GM21737 (cell line): Measurements from ENCODE around the gene ZNF699.
"Not testable (repeated sequence)": the region's sequence is repeated elsewhere in the genome, so short reads cannot be mapped to it uniquely, and the experiment has no call there.

ENCODE experiments used
- ATAC-seq: cut with Tn5 transposase; IDR thresholded peaks from one replicate; pipeline ENCODE4 v1.9.1; 2021; ENCODE audit warnings: mild to moderate bottlenecking, moderate library complexity; ENCODE audit not compliant: unreplicated experiment

The ZNF699 gene

DNA sequence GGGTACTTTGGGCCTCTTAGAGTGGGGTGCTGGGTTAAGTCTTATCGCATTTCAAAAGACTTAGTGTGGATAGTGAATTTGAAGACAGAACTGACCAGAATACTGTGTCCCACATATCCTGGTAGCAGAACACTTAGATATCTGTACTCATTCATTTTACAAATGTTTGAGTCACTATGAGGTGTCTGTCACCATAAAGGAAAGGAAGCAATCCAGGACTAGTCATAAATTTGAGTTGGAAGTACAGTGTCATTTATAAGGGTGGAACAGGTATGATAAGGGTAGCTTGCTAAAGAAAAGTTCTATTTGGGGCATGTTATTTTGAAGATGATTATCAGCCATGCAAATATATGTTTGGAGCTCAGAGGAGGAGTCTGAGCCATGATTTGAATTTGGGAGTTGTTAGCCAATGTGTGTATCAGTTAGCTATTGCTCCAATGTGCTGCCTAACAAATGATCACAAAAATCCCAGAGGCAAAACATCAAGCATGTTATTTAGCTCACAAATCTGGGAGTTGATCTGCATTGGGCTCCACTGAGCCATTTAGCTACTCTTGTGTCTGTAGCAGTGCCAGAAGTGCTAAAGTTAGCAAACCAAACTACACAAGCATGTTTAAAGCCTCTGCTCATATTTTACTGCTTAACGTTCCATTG is 20.3 kb downstream of the ZNF699 start:
- no peak for ATAC-seq

DNA sequence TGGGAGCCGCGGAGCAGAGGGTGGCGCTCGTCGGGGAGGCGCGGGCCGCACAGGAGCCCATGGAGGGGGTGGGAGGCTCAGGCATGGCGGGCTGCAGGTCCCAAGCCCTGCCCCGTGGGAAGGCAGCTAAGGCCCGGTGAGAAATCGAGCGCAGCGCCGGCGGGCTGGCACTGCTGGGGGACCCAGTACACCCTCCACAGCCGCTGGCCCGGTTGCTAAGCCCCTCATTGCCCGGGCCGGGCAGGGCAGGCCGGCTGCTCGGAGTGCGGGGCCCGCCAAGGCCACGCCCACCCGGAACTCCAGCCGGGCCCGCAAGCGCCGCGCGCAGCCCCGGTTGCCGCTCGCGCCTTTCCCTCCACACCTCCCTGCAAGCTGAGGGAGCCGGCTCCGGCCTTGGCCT is 26.2 kb downstream of the ZNF699 start:
- not testable (repeated sequence) for ATAC-seq

GRCh38 chr19:9251236-9251635 is 58.4 kb downstream of the ZNF699 start:
- ATAC-seq = no peak

DNA sequence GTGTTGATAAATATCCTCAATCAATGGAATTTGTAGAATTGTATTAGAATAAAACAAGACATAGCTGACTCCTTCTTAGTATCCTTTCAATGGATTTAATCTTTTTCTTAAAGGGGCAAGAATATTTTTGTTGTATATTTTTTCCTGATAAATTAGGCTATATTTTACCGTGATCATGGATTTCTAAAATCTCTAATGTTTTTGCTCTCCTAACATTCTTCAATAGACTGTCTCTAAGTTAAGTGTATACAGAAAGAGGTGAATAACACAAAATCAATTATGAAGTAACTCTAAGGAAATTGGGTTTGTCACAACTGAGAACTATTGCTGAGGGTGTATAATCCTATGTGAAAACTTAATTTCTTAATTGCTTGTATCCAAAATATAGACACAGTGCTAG is 59.0 kb downstream of the ZNF699 start, which contains the start of gene OR7E24:
Gene OR7E24, plus strand, starts transcription at position 301 of the 400 bp plus-strand sequence. CDS start 114 bp downstream, outside the sequence.
- no peak for ATAC-seq
